Common myeloid progenitor, CD34-positive (primary cell): ENCODE data around the gene PDZD8.
A peak's percentile ranks its signal among the peaks of the same experiment; 100 is the strongest.

ENCODE experiments used
- CTCF ChIA-PET: fragments of 350-600 bp; sonication (Branson Sonifier 250); formaldehyde crosslinking; loops from one replicate; lab custom pipeline; 2021; ENCODE audit warnings: antibody characterized with exemption; lab: Charles Lee
- POLR2A ChIA-PET: fragments of 350-600 bp; sonication (Branson Sonifier 250); formaldehyde crosslinking; loops from one replicate; lab custom pipeline; 2021; ENCODE audit warnings: antibody characterized with exemption; lab: Charles Lee
- DNase-seq, 3 donors: peaks; one replicate each; pipeline versions ENCODE4 v3.0.0 to v3.0.0-alpha.2; 2013
- H3K27ac ChIP-seq, 2 experiments: 1 replicate in 1 of 2; 2 replicates in 1 of 2; pipeline ENCODE4 v1.7.0; 2013; ENCODE audit warnings: inconsistent platforms in 2 of 2, low read length in 2 of 2, mild to moderate bottlenecking in 2 of 2, low read depth in 1 of 2, moderate library complexity in 1 of 2; ENCODE audit not compliant: severe bottlenecking in 2 of 2, insufficient read depth in 1 of 2, poor library complexity in 1 of 2
- H3K27me3 ChIP-seq, 5 experiments: replicated peaks in 2 of 5; 1 replicate in 3 of 5; 2 replicates in 2 of 5; pipeline versions ENCODE4 v1.6.1 to v1.7.0; 2013; ENCODE audit warnings: low read length in 4 of 5, mild to moderate bottlenecking in 2 of 5, moderate library complexity in 2 of 5, inconsistent platforms in 1 of 5; ENCODE audit not compliant: insufficient read depth in 5 of 5, control insufficient read depth in 4 of 5
- H3K36me3 ChIP-seq, 4 experiments: 1 replicate in 2 of 4; 2 replicates in 2 of 4; pipeline versions ENCODE4 v1.6.1 to v1.7.0; 2013; ENCODE audit warnings: low read length in 3 of 4, control low read depth in 1 of 4, mild to moderate bottlenecking in 1 of 4; ENCODE audit not compliant: control insufficient read depth in 4 of 4, insufficient read depth in 4 of 4
- H3K4me1 ChIP-seq, 4 experiments: 1 replicate in 3 of 4; 2 replicates in 1 of 4; pipeline versions ENCODE4 v1.6.1 to v1.7.1; 2013; ENCODE audit warnings: low read length in 3 of 4, mild to moderate bottlenecking in 3 of 4, control low read depth in 1 of 4, inconsistent platforms in 1 of 4, moderate library complexity in 1 of 4; ENCODE audit not compliant: control insufficient read depth in 4 of 4, insufficient read depth in 4 of 4; ENCODE audit errors: control extremely low read depth in 1 of 4
- H3K4me3 ChIP-seq, 7 experiments: 1 replicate in 4 of 7; 2 replicates in 3 of 7; pipeline versions ENCODE4 v1.5.1 to v1.7.0; 2013; ENCODE audit warnings: mild to moderate bottlenecking in 7 of 7, low read length in 6 of 7, moderate library complexity in 6 of 7, inconsistent platforms in 2 of 7, low read depth in 2 of 7, control low read depth in 1 of 7; ENCODE audit not compliant: insufficient read depth in 4 of 7, control insufficient read depth in 1 of 7; ENCODE audit errors: extremely low read depth in 1 of 7
- H3K9me3 ChIP-seq, 5 experiments: 1 replicate in 4 of 5; 2 replicates in 1 of 5; pipeline versions ENCODE4 v1.6.1 to v1.7.1; 2013; ENCODE audit warnings: low read length in 4 of 5, mild to moderate bottlenecking in 2 of 5, inconsistent platforms in 1 of 5, low read depth in 1 of 5, moderate library complexity in 1 of 5; ENCODE audit not compliant: control insufficient read depth in 4 of 5, insufficient read depth in 2 of 5; ENCODE audit errors: control extremely low read depth in 1 of 5
- WGBS: methylation state at CpG from one replicate; pipeline ENCODE4 v1.1.5; 2013; ENCODE audit not compliant: insufficient coverage; 5-methylcytosine and 5-hydroxymethylcytosine counted together

The PDZD8 gene

DNA sequence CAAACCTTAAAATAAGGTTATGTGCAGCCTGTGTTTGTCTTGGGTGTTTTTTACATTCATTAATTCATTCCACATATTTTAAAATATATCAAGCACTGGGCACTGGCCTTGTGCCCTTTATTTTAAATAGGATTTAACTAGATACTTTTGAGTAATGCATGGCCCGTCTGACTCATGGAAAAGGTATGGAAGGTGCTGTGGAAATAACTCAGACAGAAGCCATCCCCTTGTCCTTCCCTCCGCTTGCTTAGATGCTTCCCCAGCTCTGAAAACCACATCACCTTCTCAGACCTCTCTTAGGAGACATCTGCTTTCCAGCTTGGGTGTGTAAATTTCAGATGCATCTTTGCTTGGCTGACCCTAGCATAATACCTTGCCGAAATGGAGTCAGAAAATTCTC, 103.8 kb downstream of the PDZD8 start:
- no peak for DNase-seq
- H3K27me3 ChIP-seq = no peaks in the 10 kb centered on the region
- 95% methylated on average over 3 of the region's 3 CpGs for WGBS
- no peaks in the 10 kb centered on the region for H3K9me3 ChIP-seq
- peaks cover 0 to 15% (median 3%) of the 10 kb centered on the region in 4 experiments for H3K36me3 ChIP-seq
- no peak overlapping the region for H3K4me3 ChIP-seq
- H3K4me1 ChIP-seq = no peaks in the 10 kb centered on the region
- no peak overlapping the region for H3K27ac ChIP-seq
- POLR2A ChIA-PET = no interaction called here
- CTCF ChIA-PET = interaction anchor here (1.1 to 1.2 kb wide), 2 partner anchors 9 to 171 kb away, joined by 3 read pairs; no protein-coding TSS in a partner anchor

DNA sequence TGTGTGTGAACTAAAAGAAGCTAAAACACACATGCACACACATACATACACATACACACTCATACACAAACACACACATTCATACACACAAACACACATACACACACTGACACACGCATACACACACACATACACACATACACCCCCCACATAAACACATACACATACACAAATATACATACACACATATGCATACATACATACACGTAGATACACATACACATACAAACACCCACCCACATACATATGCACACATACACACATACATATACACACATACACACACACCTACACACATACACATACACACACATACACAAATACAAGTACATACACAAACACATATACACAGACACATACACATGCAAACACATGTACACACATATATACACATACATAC, 106.3 kb downstream of the PDZD8 start:
- no peak overlapping the region for H3K4me3 ChIP-seq
- DNase-seq = no peak
- no peaks in the 10 kb centered on the region for H3K4me1 ChIP-seq
- no peaks in the 10 kb centered on the region for H3K9me3 ChIP-seq
- H3K36me3 ChIP-seq = peaks cover 0 to 17% (median 5%) of the 10 kb centered on the region in 4 experiments
- CTCF ChIA-PET = no interaction called here
- H3K27ac ChIP-seq = no peak overlapping the region
- 96% methylated on average over 2 of the region's 2 CpGs for WGBS
- H3K27me3 ChIP-seq = no peaks in the 10 kb centered on the region
- POLR2A ChIA-PET = no interaction called here

DNA sequence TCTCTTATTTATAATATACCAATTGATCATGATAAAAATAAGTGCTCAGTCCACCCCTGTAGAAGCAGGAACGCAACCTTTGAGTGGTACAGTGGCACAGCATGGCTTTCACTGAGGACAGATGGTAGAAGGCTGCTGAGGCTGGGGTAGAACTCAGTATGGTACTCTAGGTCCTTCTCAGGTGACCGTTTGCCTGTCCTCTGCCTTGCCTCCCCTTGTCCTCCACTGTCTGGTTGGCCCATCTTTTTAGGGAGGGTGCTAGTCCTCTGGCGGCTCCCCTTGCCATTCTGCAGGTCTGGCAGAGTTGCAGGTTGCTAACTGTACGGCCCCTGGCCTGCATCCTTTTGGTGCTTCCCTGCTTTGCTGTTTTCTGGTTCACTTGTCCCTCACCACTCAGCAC, 107.0 kb downstream of the PDZD8 start:
- Histone ChIP-seq H3K36me3 (peaks cover 0 to 18% (median 6%) of the 10 kb centered on the region in 4 experiments), H3K9me3 (no peaks in the 10 kb centered on the region), H3K27ac (no peak overlapping the region), H3K4me1 (no peaks in the 10 kb centered on the region), H3K4me3 (no peak overlapping the region), H3K27me3 (no peaks in the 10 kb centered on the region)
- WGBS = 91% methylated on average over 3 of the region's 4 CpGs
- no peak for DNase-seq
- CTCF ChIA-PET = interaction anchor here (1.4 to 3.5 kb wide), 2 partner anchors 12 to 18 kb away, joined by 4 to 12 read pairs; no protein-coding TSS in a partner anchor
- POLR2A ChIA-PET = no interaction called here

DNA sequence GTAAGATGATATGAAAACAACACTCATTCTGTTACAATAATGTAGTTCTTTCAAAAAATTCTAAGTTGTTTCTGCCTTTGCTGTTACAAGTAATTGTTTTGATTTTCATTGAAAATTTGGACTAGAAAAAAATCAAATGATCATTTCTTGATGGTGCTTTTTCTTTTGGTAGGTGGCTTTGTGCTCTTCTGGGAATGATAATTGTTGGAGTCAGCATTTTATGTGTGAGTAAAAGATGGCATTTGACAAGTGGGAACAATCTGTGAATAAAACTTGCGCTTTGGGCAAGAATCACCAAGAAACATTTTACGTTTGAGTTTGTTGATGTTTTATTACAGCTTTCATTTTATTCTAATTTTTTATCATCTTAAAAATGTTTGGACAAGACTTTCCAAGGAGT, 108.4 kb downstream of the PDZD8 start:
- DNase-seq = no peak
- no CpG with 5 or more reads among the region's 2 CpGs for WGBS
- no peaks in the 10 kb centered on the region for H3K4me1 ChIP-seq
- ChIA-PET CTCF (interaction anchor here (0.7 to 3.5 kb wide), 5 partner anchors 12 to 163 kb away, joined by 3 to 12 read pairs (median 3); no protein-coding TSS in a partner anchor), POLR2A (no interaction called here)
- H3K27ac ChIP-seq = no peak overlapping the region
- H3K9me3 ChIP-seq = no peaks in the 10 kb centered on the region
- H3K4me3 ChIP-seq = no peak overlapping the region
- no peaks in the 10 kb centered on the region for H3K27me3 ChIP-seq
- H3K36me3 ChIP-seq = peaks cover 0 to 18% (median 6%) of the 10 kb centered on the region in 4 experiments

DNA sequence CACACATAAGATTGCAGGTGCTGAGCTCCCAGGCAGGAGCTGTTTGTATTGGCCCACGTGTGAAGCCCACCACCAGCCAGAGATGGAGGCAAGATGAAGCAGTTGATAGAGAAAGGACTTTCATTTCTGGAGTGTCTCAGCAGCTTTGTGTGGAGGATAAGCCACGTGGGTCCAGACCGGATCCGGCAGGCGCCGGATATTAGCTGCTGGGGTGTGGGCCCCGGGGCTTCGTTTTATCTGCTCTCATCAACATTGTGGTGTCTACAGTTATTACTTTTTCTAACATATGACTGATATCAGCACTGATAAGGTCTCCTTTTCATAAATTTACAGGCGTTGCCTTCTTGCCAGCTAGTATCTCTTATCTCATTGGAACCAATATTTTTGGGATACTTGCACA, 108.8 kb downstream of the PDZD8 start:
- POLR2A ChIA-PET = no interaction called here
- 100% methylated on average over 7 of the region's 9 CpGs for WGBS

DNA sequence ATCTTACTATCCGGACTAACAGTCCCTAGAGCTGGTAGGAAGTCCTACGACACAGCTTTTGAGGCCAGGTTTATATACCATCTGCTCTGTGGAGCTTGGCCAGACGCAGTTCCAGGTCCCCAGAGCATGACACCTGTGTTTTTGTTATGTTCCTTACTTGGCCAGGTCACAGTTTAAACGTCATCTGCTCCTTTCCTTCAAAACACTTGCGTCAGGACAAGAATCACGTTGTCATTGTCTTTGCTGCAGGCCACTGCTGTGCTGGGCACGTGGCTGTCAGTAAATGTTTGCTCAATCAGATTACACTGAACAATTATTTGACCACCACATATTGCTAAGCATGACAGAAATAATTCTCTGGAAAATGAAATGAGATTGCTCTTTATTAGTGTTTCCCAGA, 110.5 kb downstream of the PDZD8 start:
- no peaks in the 10 kb centered on the region for H3K27me3 ChIP-seq
- DNase-seq = no peak
- H3K4me1 ChIP-seq = peaks cover 0 to 12% (median 5%) of the 10 kb centered on the region in 4 experiments
- ChIA-PET CTCF (interaction anchor here (0.9 to 3.5 kb wide), 2 partner anchors 22 to 56 kb away, joined by 3 to 12 read pairs; no protein-coding TSS in a partner anchor), POLR2A (no interaction called here)
- H3K4me3 ChIP-seq = no peak overlapping the region
- H3K36me3 ChIP-seq = peaks cover 0 to 17% (median 8%) of the 10 kb centered on the region in 4 experiments
- H3K27ac ChIP-seq = no peak overlapping the region
- H3K9me3 ChIP-seq = no peaks in the 10 kb centered on the region
- WGBS = 86% methylated on average over 7 of the region's 7 CpGs

More for the DNA sequence above, 108.8 kb downstream of the PDZD8 start:
- CTCF ChIA-PET = interaction anchor here (0.7 to 3.5 kb wide), 3 partner anchors 20 to 163 kb away, joined by 3 to 12 read pairs (median 3); no protein-coding TSS in a partner anchor
- no peak for DNase-seq
- Histone ChIP-seq H3K4me1 (no peaks in the 10 kb centered on the region), H3K27me3 (no peaks in the 10 kb centered on the region), H3K36me3 (peaks cover 0 to 17% (median 8%) of the 10 kb centered on the region in 4 experiments), H3K9me3 (no peaks in the 10 kb centered on the region), H3K27ac (no peak overlapping the region), H3K4me3 (no peak overlapping the region)

DNA sequence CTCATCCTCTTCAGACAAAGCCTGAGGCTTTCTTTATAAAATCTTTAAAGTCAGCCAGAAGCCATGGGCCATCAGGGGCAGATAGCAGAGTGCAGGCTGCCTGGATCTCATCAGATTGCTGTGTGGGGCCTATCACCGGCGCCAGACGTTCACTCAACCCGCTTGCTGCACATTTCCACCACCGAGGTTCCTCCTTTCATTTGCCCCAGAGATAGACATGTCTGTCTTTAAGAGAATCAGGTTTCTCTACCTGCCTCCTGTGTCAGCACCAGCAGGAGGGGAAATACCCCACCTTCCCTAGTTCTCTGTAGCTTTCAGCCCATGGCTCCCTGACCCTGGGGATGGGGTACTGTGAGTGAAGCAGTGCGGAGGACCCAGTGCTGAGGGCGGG, 112.3 kb downstream of the PDZD8 start:
- ChIA-PET CTCF (interaction anchor here (0.7 to 1.2 kb wide), 4 partner anchors 10 to 187 kb away, joined by 3 to 5 read pairs (median 3); no protein-coding TSS in a partner anchor), POLR2A (no interaction called here)
- WGBS = 71% methylated on average over 7 of the region's 7 CpGs
- Histone ChIP-seq H3K9me3 (no peaks in the 10 kb centered on the region), H3K27ac (no peak overlapping the region), H3K36me3 (peaks cover 0 to 17% (median 7%) of the 10 kb centered on the region in 4 experiments), H3K27me3 (no peaks in the 10 kb centered on the region), H3K4me3 (no peak overlapping the region), H3K4me1 (peaks cover 2 to 24% (median 14%) of the 10 kb centered on the region in 4 experiments)
- DNase-seq = peak in 2 of 3 donors; percentile 40 to 57
